Keratinocyte (primary cell): ENCODE results near the gene CUEDC1. TPM values are rescaled to one million over a fixed set of nuclear protein-coding genes. Genes with fewer than 3 reads are reported as not detected.

ENCODE experiments used
- DNase-seq: peaks from one replicate; pipeline ENCODE4 v3.0.0-alpha.2; 2011; ENCODE audit warnings: low read depth, missing footprints, low spot score
- FAIRE-seq: peaks from 2 replicates; lab custom pipeline; 2011; peaks lifted over from hg19 to GRCh38; lab: Jason Lieb, UNC
- H2AFZ ChIP-seq: 2 replicates; pipeline ENCODE4 v1.6.0; 2012; ENCODE audit warnings: low read length, control low read depth, inconsistent platforms; ENCODE audit not compliant: control insufficient read depth
- H3K27ac ChIP-seq: 2 replicates; pipeline ENCODE4 v1.5.1; 2011; ENCODE audit warnings: low read length; ENCODE audit not compliant: control insufficient read depth, insufficient read depth
- H3K27me3 ChIP-seq: 3 replicates; pipeline ENCODE4 v1.6.0; 2011; ENCODE audit warnings: low read length; ENCODE audit not compliant: control insufficient read depth, insufficient read depth; ENCODE audit errors: extremely low read depth
- H3K36me3 ChIP-seq, 2 experiments: 2 replicates in 1 of 2; 3 replicates in 1 of 2; pipeline ENCODE4 v1.5.1; 2011; ENCODE audit warnings: low read length in 2 of 2, mild to moderate bottlenecking in 1 of 2; ENCODE audit not compliant: control insufficient read depth in 2 of 2, insufficient read depth in 2 of 2; ENCODE audit errors: extremely low read depth in 1 of 2
- H3K4me1 ChIP-seq: 3 replicates; pipeline ENCODE4 v1.5.1; 2011; ENCODE audit warnings: low read length; ENCODE audit not compliant: control insufficient read depth, insufficient read depth; ENCODE audit errors: extremely low read depth
- H3K4me2 ChIP-seq: 3 replicates; pipeline ENCODE4 v1.6.0; 2011; ENCODE audit warnings: low read depth, low read length; ENCODE audit not compliant: control insufficient read depth, insufficient read depth; ENCODE audit errors: extremely low read depth
- H3K4me3 ChIP-seq, 3 experiments: fragments of 200-600 bp in 1 of 3; sonication (generic) in 1 of 3; 2 replicates in 2 of 3; 3 replicates in 1 of 3; pipeline ENCODE4 v1.5.1; 2011 to 2016; ENCODE audit warnings: low read length in 3 of 3, mild to moderate bottlenecking in 3 of 3, control low read depth in 2 of 3, inconsistent platforms in 1 of 3, low read depth in 1 of 3, mixed read lengths in 1 of 3, mixed run types in 1 of 3, moderate library complexity in 1 of 3; ENCODE audit not compliant: control insufficient read depth in 2 of 3, insufficient read depth in 2 of 3; ENCODE audit errors: extremely low read depth in 1 of 3
- H3K79me2 ChIP-seq: 2 replicates; pipeline ENCODE4 v1.6.0; 2012; ENCODE audit warnings: low read length; ENCODE audit not compliant: control insufficient read depth, insufficient read depth
- H3K9ac ChIP-seq: 3 replicates; pipeline ENCODE4 v1.6.0; 2011; ENCODE audit warnings: low read length; ENCODE audit not compliant: control insufficient read depth, insufficient read depth; ENCODE audit errors: extremely low read depth
- H3K9me1 ChIP-seq: 3 replicates; pipeline ENCODE4 v1.6.0; 2011; ENCODE audit warnings: low read length; ENCODE audit not compliant: control insufficient read depth, insufficient read depth; ENCODE audit errors: extremely low read depth
- H3K9me3 ChIP-seq: 2 replicates; pipeline ENCODE4 v1.5.1; 2012; ENCODE audit warnings: low read depth, low read length; ENCODE audit not compliant: control insufficient read depth
- H4K20me1 ChIP-seq: 3 replicates; pipeline ENCODE4 v1.6.0; 2011; ENCODE audit warnings: low read length; ENCODE audit not compliant: control insufficient read depth, insufficient read depth; ENCODE audit errors: extremely low read depth
- EZH2 ChIP-seq: IDR thresholded peaks from one replicate; pipeline ENCODE4 v1.6.1; 2012; ENCODE audit warnings: inconsistent platforms, mild to moderate bottlenecking, low read length, moderate library complexity
- dilution Hi-C: fragments of 300-500 bp; cut with MboI; formaldehyde crosslinking; loops from one replicate; pipeline ENCODE4 v1.7.0; 2020; ENCODE audit warnings: low sequenced_read_pairs; ENCODE audit not compliant: extremely low pct_ligation_motif_present
- polyA plus RNA-seq, 5 experiments: library from polyadenylated mRNA; depleted of rRNA in 3 of 5; stranded (reverse) in 3 of 5; stranded (forward) in 1 of 5; unstranded in 1 of 5; fragments of >200 nt; gene quantifications; 1 replicate in 1 of 5; 2 replicates in 3 of 5; 3 replicates in 1 of 5; pipeline versions ENCODE4 v1.2.1 to v1.2.3, GENCODE V29; 2011 to 2012; ENCODE audit warnings: missing spikeins in 2 of 5, low read depth in 1 of 5, low replicate concordance in 1 of 5
- TF ChIP-seq, protein P1 (sequence below), 3 experiments: IDR thresholded peaks in 1 of 3; conservative IDR thresholded peaks in 1 of 3; optimal IDR thresholded peaks in 1 of 3; 2 replicates in 2 of 3; 3 replicates in 1 of 3; pipeline versions ENCODE3 to v1.5.1; 2011; ENCODE audit warnings: low read length in 3 of 3, mild to moderate bottlenecking in 3 of 3, moderate library complexity in 2 of 3, control low read depth in 1 of 3, inconsistent platforms in 1 of 3; ENCODE audit not compliant: insufficient read depth in 2 of 3; ENCODE audit errors: extremely low read depth in 1 of 3

Gene CUEDC1
- polyA plus RNA-seq, 1 donor (not counting 4 experiments of a cell fraction or from before 2014, with no cell fraction given) = 12.9 TPM

DNA sequence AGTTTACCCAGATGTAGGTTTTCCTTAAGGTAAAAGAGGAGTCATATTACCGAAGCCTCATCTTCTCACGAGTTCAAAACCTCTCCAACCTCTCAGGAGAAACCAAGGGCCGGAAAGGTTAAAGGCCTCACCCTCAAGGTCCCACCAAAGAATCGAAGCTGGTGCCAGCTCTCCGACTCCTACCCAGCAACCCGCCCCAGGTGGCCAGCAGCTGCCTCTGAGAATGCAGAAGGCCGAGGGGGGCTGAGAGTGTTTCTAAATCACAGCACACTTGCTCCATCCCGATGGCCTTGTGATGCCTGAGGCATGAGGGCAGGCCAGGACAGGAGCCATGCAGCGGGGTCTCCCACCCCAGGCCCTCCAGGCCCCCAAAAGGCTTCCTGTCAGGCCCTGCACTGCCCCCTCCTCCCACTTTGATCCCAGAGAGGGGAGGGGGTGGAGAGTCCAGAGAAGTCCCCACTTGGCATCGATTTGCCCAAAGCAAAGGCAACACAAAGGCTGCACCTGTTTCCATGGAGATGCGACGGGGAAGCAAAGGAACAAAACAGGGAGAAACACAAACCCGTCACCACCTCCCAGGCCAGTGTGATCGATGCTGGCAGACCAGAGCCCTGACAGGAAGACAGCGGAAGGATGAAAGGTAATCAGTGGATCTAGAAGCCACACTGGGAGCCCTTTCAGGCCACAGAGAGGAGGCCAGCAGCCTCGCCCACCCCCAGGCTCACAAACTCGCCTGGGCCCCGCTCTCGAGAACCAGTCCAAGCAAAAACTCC is 39.0 kb downstream of the CUEDC1 start:
- no peak for DNase-seq
- Histone ChIP-seq H3K36me3 (peaks cover 3 to 6% of the 10 kb centered on the region in 2 experiments), H2AFZ (no peak overlapping the region), H3K4me1 (peaks cover 20% of the 10 kb centered on the region), H3K27ac (no peak overlapping the region), H3K4me3 (no peak overlapping the region), H3K9me1 (peaks cover 4% of the 10 kb centered on the region), H3K27me3 (no peaks in the 10 kb centered on the region), H3K79me2 (no peaks in the 10 kb centered on the region), H3K9me3 (no peaks in the 10 kb centered on the region), H3K9ac (no peak overlapping the region), H4K20me1 (no peaks in the 10 kb centered on the region), H3K4me2 (no peak overlapping the region)
- no peak for FAIRE-seq
- dilution Hi-C loops = no loop called here
- TF ChIP-seq, protein P1, sequence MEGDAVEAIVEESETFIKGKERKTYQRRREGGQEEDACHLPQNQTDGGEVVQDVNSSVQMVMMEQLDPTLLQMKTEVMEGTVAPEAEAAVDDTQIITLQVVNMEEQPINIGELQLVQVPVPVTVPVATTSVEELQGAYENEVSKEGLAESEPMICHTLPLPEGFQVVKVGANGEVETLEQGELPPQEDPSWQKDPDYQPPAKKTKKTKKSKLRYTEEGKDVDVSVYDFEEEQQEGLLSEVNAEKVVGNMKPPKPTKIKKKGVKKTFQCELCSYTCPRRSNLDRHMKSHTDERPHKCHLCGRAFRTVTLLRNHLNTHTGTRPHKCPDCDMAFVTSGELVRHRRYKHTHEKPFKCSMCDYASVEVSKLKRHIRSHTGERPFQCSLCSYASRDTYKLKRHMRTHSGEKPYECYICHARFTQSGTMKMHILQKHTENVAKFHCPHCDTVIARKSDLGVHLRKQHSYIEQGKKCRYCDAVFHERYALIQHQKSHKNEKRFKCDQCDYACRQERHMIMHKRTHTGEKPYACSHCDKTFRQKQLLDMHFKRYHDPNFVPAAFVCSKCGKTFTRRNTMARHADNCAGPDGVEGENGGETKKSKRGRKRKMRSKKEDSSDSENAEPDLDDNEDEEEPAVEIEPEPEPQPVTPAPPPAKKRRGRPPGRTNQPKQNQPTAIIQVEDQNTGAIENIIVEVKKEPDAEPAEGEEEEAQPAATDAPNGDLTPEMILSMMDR (optimal IDR thresholded peaks at IDR 0.05 in 1 of 3, IDR thresholded peaks at IDR 0.05 in 1 of 3, conservative IDR thresholded peaks at IDR 0.05 in 1 of 3; ENCODE audit: extremely low read depth in 1 of 3, insufficient read depth in 2 of 3, low read length in 3 of 3) = no peak
- no peak for TF ChIP-seq EZH2

DNA sequence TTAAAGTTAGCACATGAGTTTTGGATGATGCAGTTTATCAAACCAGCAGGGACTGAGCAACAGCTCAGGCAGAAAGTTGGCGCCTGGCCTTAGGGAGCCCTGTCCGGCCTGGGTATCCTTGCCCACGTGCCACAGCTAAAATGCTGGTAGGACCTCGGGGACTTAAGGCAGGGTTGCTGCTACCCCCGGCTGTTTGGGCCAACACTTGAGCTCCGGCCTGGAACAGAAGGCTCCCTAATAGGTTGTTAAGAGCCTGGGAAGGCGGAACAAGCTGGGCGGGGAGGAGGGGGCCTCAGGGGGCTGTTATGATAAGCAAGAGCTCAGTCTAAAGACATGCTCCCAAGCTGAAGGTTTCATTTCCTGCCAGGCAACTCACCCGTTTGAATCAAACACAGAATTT is 39.7 kb downstream of the CUEDC1 start:
- H3K27ac ChIP-seq = no peak overlapping the region
- H3K4me2 ChIP-seq = no peak overlapping the region
- no peak overlapping the region for H3K9ac ChIP-seq
- no peaks in the 10 kb centered on the region for H3K9me3 ChIP-seq
- H3K4me1 ChIP-seq = peaks cover 20% of the 10 kb centered on the region
- TF ChIP-seq, protein P1 (optimal IDR thresholded peaks at IDR 0.05 in 1 of 3, IDR thresholded peaks at IDR 0.05 in 1 of 3, conservative IDR thresholded peaks at IDR 0.05 in 1 of 3; ENCODE audit: extremely low read depth in 1 of 3, insufficient read depth in 2 of 3, low read length in 3 of 3) = no peak
- TF ChIP-seq EZH2 = no peak
- peaks cover 4% of the 10 kb centered on the region for H3K9me1 ChIP-seq
- H3K79me2 ChIP-seq = no peaks in the 10 kb centered on the region
- peaks cover 1 to 6% of the 10 kb centered on the region in 2 experiments for H3K36me3 ChIP-seq
- FAIRE-seq (no peak), DNase-seq (no peak)
- no peak overlapping the region for H2AFZ ChIP-seq
- H3K4me3 ChIP-seq = no peak overlapping the region
- H3K27me3 ChIP-seq = no peaks in the 10 kb centered on the region
- dilution Hi-C loops = no loop called here
- no peaks in the 10 kb centered on the region for H4K20me1 ChIP-seq
